Suprapubic skin (tissue), 4 donors: ENCODE data around the gene KBTBD2.

Source experiments
- CTCF ChIP-seq, 2 donors: fragments of 200-600 bp in 1 of 2; fragments of 450-650 bp in 1 of 2; sonication (generic) in 1 of 2; IDR thresholded peaks; one replicate each; pipeline ENCODE4 v1.5.1; 2016 to 2019; ENCODE audit warnings: antibody characterized with exemption in 2 of 2, mild to moderate bottlenecking in 1 of 2, moderate library complexity in 1 of 2
- EP300 ChIP-seq: sonication (generic); formaldehyde crosslinking; IDR thresholded peaks from one replicate; pipeline ENCODE4 v1.6.1; 2017; ENCODE audit warnings: antibody characterized with exemption
- POLR2AphosphoS5 ChIP-seq, 3 donors: sonication (generic); formaldehyde crosslinking; IDR thresholded peaks; one replicate each; pipeline ENCODE4 v1.6.1; 2017; ENCODE audit warnings: antibody characterized with exemption in 3 of 3

GRCh38 chr7:32929430-32930143 is 38.0 kb upstream of the KBTBD2 start:
- no peak for TF ChIP-seq POLR2AphosphoS5 (IDR thresholded peaks at IDR 0.05)
- no peak for TF ChIP-seq CTCF (IDR thresholded peaks at IDR 0.05)
- no peak for TF ChIP-seq EP300
